WTC11 (cell line): ENCODE results near the gene MED12L.
"Not testable (repeated sequence)": the region's sequence is repeated elsewhere in the genome, so short reads cannot be mapped to it uniquely, and the experiment has no call there.

Experiments used
- CREM ChIP-seq: sonication (generic); formaldehyde crosslinking; IDR thresholded peaks from 2 replicates; pipeline ENCODE4 v1.8.1; 2022; ENCODE audit warnings: mild to moderate bottlenecking, missing genetic modification reagents, moderate library complexity
- ZNF138 ChIP-seq: sonication (generic); formaldehyde crosslinking; conservative IDR thresholded peaks from 2 replicates; pipeline ENCODE4 v1.8.1; 2022; ENCODE audit warnings: mild to moderate bottlenecking, moderate library complexity, missing genetic modification reagents

GRCh38 chr3:151232403-151232802 is 146.9 kb downstream of the MED12L start:
- not testable (repeated sequence) for TF ChIP-seq ZNF138, CREM (CRISPR knock-in tag)
